IMR-90 (cell line): Measurements from ENCODE around the gene NUB1. TPM values are rescaled to one million over a fixed set of nuclear protein-coding genes. Genes with fewer than 3 reads are reported as not detected.

ENCODE experiments used
- ATAC-seq: fragments of 200-7000 bp; cut with Tn5 transposase; 2 replicates; pipeline ENCODE4 v1.9.1; 2020; ENCODE audit warnings: low read depth, mild to moderate bottlenecking, moderate library complexity
- BruUV-seq: library from RNA; stranded (reverse); fragments of 400-500 nt; replicated peaks from 2 replicates; lab custom pipeline; 2021; lab: Mats Ljungman, UMichigan
- CTCF ChIA-PET: fragments of 300-600 bp; formaldehyde crosslinking; extraction: SDS; loops from one replicate; lab custom pipeline; 2021; ENCODE audit warnings: antibody characterized with exemption; lab: Yijun Ruan, JAX
- POLR2A ChIA-PET: fragments of 300-600 bp; sonication (Branson Sonifier 250); formaldehyde crosslinking; loops from one replicate; lab custom pipeline; 2022; ENCODE audit warnings: antibody characterized with exemption; ENCODE audit not compliant: unreplicated experiment; lab: Charles Lee
- DNase-seq: peaks from one replicate; pipeline ENCODE4 v3.0.0; 2013
- H2AFZ ChIP-seq: replicated peaks from 2 replicates; pipeline ENCODE3; 2013; ENCODE audit warnings: low read length, mild to moderate bottlenecking; ENCODE audit not compliant: poor library complexity
- H2AK5ac ChIP-seq: 2 replicates; pipeline ENCODE4 v1.6.1; 2013; ENCODE audit warnings: low read depth, low read length, inconsistent platforms
- H2AK9ac ChIP-seq: replicated peaks from 2 replicates; pipeline ENCODE3; 2013; ENCODE audit warnings: mild to moderate bottlenecking, low read depth, low read length, moderate library complexity; ENCODE audit not compliant: poor library complexity
- H2BK120ac ChIP-seq: 2 replicates; pipeline ENCODE4 v1.6.1; 2013; ENCODE audit warnings: low read depth, low read length, inconsistent platforms
- H2BK15ac ChIP-seq: 3 replicates; pipeline ENCODE4 v1.6.1; 2013; ENCODE audit warnings: low read depth, low read length, inconsistent platforms
- H2BK20ac ChIP-seq: 2 replicates; pipeline ENCODE4 v1.6.1; 2013; ENCODE audit warnings: low read depth, mild to moderate bottlenecking, inconsistent platforms, low read length, moderate library complexity
- H2BK5ac ChIP-seq: 2 replicates; pipeline ENCODE4 v1.6.1; 2013; ENCODE audit warnings: mild to moderate bottlenecking, low read depth, low read length, inconsistent platforms; ENCODE audit not compliant: poor library complexity, severe bottlenecking
- H3K14ac ChIP-seq: replicated peaks from 2 replicates; pipeline ENCODE4 v1.6.1; 2013; ENCODE audit warnings: low read depth, low read length, inconsistent platforms
- H3K18ac ChIP-seq: 2 replicates; pipeline ENCODE4 v1.6.1; 2013; ENCODE audit warnings: low read depth, low read length, control low read depth
- H3K23ac ChIP-seq: 2 replicates; pipeline ENCODE4 v1.6.1; 2013; ENCODE audit warnings: low read depth, low read length, inconsistent platforms
- H3K27ac ChIP-seq: 2 replicates; pipeline ENCODE4 v1.5.1; 2013; ENCODE audit warnings: mild to moderate bottlenecking, control low read depth, low read length; ENCODE audit not compliant: insufficient read depth
- H3K27me3 ChIP-seq: 2 replicates; pipeline ENCODE4 v1.6.1; 2013; ENCODE audit warnings: low read length; ENCODE audit not compliant: control insufficient read depth, insufficient read depth
- H3K36me3 ChIP-seq: 2 replicates; pipeline ENCODE4 v1.6.1; 2013; ENCODE audit warnings: low read length, mixed read lengths; ENCODE audit not compliant: control insufficient read depth, insufficient read depth
- H3K4ac ChIP-seq: 2 replicates; pipeline ENCODE4 v1.6.1; 2013; ENCODE audit warnings: low read depth, low read length, inconsistent platforms
- H3K4me1 ChIP-seq: 2 replicates; pipeline ENCODE4 v1.6.1; 2013; ENCODE audit warnings: low read length, mixed read lengths; ENCODE audit not compliant: control insufficient read depth, insufficient read depth
- H3K4me2 ChIP-seq: 2 replicates; pipeline ENCODE4 v1.6.1; 2013; ENCODE audit warnings: low read depth, mild to moderate bottlenecking, control low read depth, low read length, moderate library complexity
- H3K4me3 ChIP-seq: 2 replicates; pipeline ENCODE4 v1.5.1; 2013; ENCODE audit warnings: low read depth, mild to moderate bottlenecking, control low read depth, low read length, moderate library complexity; ENCODE audit not compliant: insufficient read depth
- H3K56ac ChIP-seq: 2 replicates; pipeline ENCODE4 v1.6.1; 2013; ENCODE audit warnings: low read length, inconsistent platforms; ENCODE audit not compliant: insufficient read depth; ENCODE audit errors: extremely low read depth
- H3K79me1 ChIP-seq, 2 experiments: 2 replicates each; pipeline ENCODE4 v1.6.1; 2013; ENCODE audit warnings: low read length in 2 of 2, inconsistent platforms in 1 of 2, low read depth in 1 of 2
- H3K9ac ChIP-seq: 2 replicates; pipeline ENCODE4 v1.6.1; 2013; ENCODE audit warnings: low read depth, low read length, control low read depth
- H3K9me1 ChIP-seq: 2 replicates; pipeline ENCODE4 v1.6.1; 2013; ENCODE audit warnings: low read length, inconsistent platforms; ENCODE audit not compliant: insufficient read depth
- H3K9me3 ChIP-seq: 2 replicates; pipeline ENCODE4 v1.6.1; 2013; ENCODE audit warnings: low read length; ENCODE audit not compliant: control insufficient read depth, insufficient read depth
- H4K20me1 ChIP-seq: 2 replicates; pipeline ENCODE4 v1.6.1; 2013; ENCODE audit warnings: low read length, inconsistent platforms; ENCODE audit not compliant: insufficient read depth
- H4K5ac ChIP-seq: 2 replicates; pipeline ENCODE4 v1.6.1; 2013; ENCODE audit warnings: mild to moderate bottlenecking, low read depth, low read length, control low read depth
- H4K8ac ChIP-seq, 2 experiments: 2 replicates each; pipeline ENCODE4 v1.6.1; 2013; ENCODE audit warnings: low read depth in 2 of 2, low read length in 2 of 2, control low read depth in 1 of 2, inconsistent platforms in 1 of 2
- H4K91ac ChIP-seq: 2 replicates; pipeline ENCODE4 v1.6.1; 2013; ENCODE audit warnings: low read depth, low read length, inconsistent platforms; ENCODE audit not compliant: insufficient read depth
- FOS ChIP-seq: fragments of 150-350 bp; IDR thresholded peaks from 2 replicates; pipeline ENCODE4 v1.6.1; 2016; ENCODE audit warnings: low read depth, low read length
- MAFK ChIP-seq: IDR thresholded peaks from 2 replicates; pipeline ENCODE4 v1.6.1; 2012; ENCODE audit warnings: low read depth, low read length, improper control_type of control experiment
- POLR2A ChIP-seq: IDR thresholded peaks from 2 replicates; pipeline ENCODE4 v1.6.1; 2012; ENCODE audit warnings: mild to moderate bottlenecking, low read depth, low read length
- RFX5 ChIP-seq: IDR thresholded peaks from 2 replicates; pipeline ENCODE4 v1.8.0; 2012; ENCODE audit warnings: low read depth, mild to moderate bottlenecking, low read length, moderate library complexity
- SMC3 ChIP-seq: fragments of 150-350 bp; IDR thresholded peaks from 2 replicates; pipeline ENCODE4 v1.6.1; 2016; ENCODE audit warnings: low read depth, mild to moderate bottlenecking, antibody characterized with exemption, low read length, moderate library complexity
- USF2 ChIP-seq: fragments of 150-350 bp; IDR thresholded peaks from 2 replicates; pipeline ENCODE4 v1.6.1; 2017; ENCODE audit warnings: mild to moderate bottlenecking, antibody characterized with exemption, low read length, low read depth
- WGBS, 2 experiments: methylation state at CpG; one replicate each; pipeline versions ENCODE4 v1.1.5 to v1.1.7; 2013; ENCODE audit warnings: missing lambda C conversion rate in 2 of 2; ENCODE audit not compliant: insufficient read length in 1 of 2; ENCODE audit errors: extremely low coverage in 2 of 2; 5-methylcytosine and 5-hydroxymethylcytosine counted together
- dilution Hi-C: fragments of 300-500 bp; cut with HindIII; formaldehyde crosslinking; loops from one replicate; pipeline ENCODE4 v1.14.3; 2018; ENCODE audit warnings: low sequenced_read_pairs; ENCODE audit not compliant: unreplicated experiment
- in situ Hi-C: fragments of 300-500 bp; cut with MboI; formaldehyde crosslinking; loops from 3 replicates; pipeline ENCODE4 v1.14.3; 2019; ENCODE audit warnings: low sequenced_read_pairs, inconsistent platforms, mixed read lengths
- intact Hi-C: fragments of 100-400 bp; cut with micrococcal nuclease; formaldehyde crosslinking; loops from 2 replicates; pipeline ENCODE4 v1.10.0; 2022
- polyA plus RNA-seq, 3 experiments: library from polyadenylated mRNA; depleted of rRNA; stranded (reverse); fragments of >200 nt; gene quantifications; 2 replicates each; pipeline ENCODE4 v1.2.3, GENCODE V29; 2012; ENCODE audit warnings: low replicate concordance in 1 of 3
- total RNA-seq: library from RNA; depleted of rRNA; stranded (reverse); fragments of >200 nt; gene quantifications from 2 replicates; pipeline ENCODE4 v1.2.3, GENCODE V29; 2012
- TF ChIP-seq, protein P1 (sequence below): fragments of 150-350 bp; IDR thresholded peaks from 2 replicates; pipeline ENCODE4 v1.6.1; 2016; ENCODE audit warnings: low read depth, mild to moderate bottlenecking, low read length, moderate library complexity, borderline replicate concordance

The NUB1 gene
- total and polyA plus RNA-seq, 2 of the 4 experiments (the other 2 are of a cell fraction): 20.1 to 29.7 TPM

GRCh38 chr7:151395036-151395367 lies 53.4 kb downstream of the NUB1 start:
- H3K27me3 ChIP-seq: peaks cover 20% of the 10 kb centered on the region
- no peak overlapping the region for H2AK9ac ChIP-seq
- in situ Hi-C loops (no loop called here), dilution Hi-C loops (no loop called here), intact Hi-C loops (no loop called here)
- H2BK15ac ChIP-seq: no peak overlapping the region
- H4K91ac ChIP-seq: no peak overlapping the region
- H2BK20ac ChIP-seq: no peak overlapping the region
- H2BK5ac ChIP-seq: no peak overlapping the region
- H3K9me3 ChIP-seq: no peaks in the 10 kb centered on the region
- no peak overlapping the region for H3K4me2 ChIP-seq
- H2BK120ac ChIP-seq: no peak overlapping the region
- no TSS peak for BruUV-seq
- no peaks in the 10 kb centered on the region for H3K9me1 ChIP-seq
- H2AK5ac ChIP-seq: no peak overlapping the region
- DNase-seq (no peak), ATAC-seq (no peak)
- H3K4ac ChIP-seq: no peak overlapping the region
- no peak overlapping the region for H3K4me3 ChIP-seq
- no peak overlapping the region for H3K9ac ChIP-seq
- no peak overlapping the region for H4K5ac ChIP-seq
- H3K36me3 ChIP-seq: no peaks in the 10 kb centered on the region
- H3K79me1 ChIP-seq: no peaks in the 10 kb centered on the region
- WGBS, 2 experiments: 91% methylated on average over 7 of the region's 13 CpGs; no CpG with 5 or more reads in 1 of the 2 experiments
- H4K8ac ChIP-seq: no peak overlapping the region
- H3K14ac ChIP-seq: no peak overlapping the region
- CTCF ChIA-PET: no interaction called here
- no peak overlapping the region for H3K18ac ChIP-seq
- H4K20me1 ChIP-seq: no peaks in the 10 kb centered on the region
- H3K27ac ChIP-seq: no peak overlapping the region
- TF ChIP-seq POLR2A (no peak), USF2 (no peak), RFX5 (no peak), FOS (no peak), SMC3 (no peak), MAFK (no peak)
- TF ChIP-seq, protein P1, sequence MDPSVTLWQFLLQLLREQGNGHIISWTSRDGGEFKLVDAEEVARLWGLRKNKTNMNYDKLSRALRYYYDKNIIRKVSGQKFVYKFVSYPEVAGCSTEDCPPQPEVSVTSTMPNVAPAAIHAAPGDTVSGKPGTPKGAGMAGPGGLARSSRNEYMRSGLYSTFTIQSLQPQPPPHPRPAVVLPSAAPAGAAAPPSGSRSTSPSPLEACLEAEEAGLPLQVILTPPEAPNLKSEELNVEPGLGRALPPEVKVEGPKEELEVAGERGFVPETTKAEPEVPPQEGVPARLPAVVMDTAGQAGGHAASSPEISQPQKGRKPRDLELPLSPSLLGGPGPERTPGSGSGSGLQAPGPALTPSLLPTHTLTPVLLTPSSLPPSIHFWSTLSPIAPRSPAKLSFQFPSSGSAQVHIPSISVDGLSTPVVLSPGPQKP: no peak
- H3K56ac ChIP-seq: no peak overlapping the region
- H3K4me1 ChIP-seq: no peaks in the 10 kb centered on the region
- no peak overlapping the region for H3K23ac ChIP-seq
- POLR2A ChIA-PET: no interaction called here
- no peak overlapping the region for H2AFZ ChIP-seq
